Measurements from ENCODE around the gene KDM7A. TPM values are rescaled to one million over a fixed set of nuclear protein-coding genes. Genes with fewer than 3 reads are reported as not detected.

KDM7A gene
- total RNA-seq, 1 experiment from 2014 or later, result 7.1 TPM

GRCh38 chr7:140155428-140155827 is 21.4 kb downstream of the KDM7A start:
- H3K27me3 ChIP-seq (ENCODE audit: control insufficient read depth, insufficient read depth, low read length), result no peaks in the 10 kb centered on the region
- no peaks in the 10 kb centered on the region for H3K36me3 ChIP-seq (replicated peaks; ENCODE audit: control insufficient read depth, insufficient read depth, low read length)
- no peak for DNase-seq
- H3K4me3 ChIP-seq (ENCODE audit: insufficient read depth, low read depth, low read length), result no peak overlapping the region

DNA sequence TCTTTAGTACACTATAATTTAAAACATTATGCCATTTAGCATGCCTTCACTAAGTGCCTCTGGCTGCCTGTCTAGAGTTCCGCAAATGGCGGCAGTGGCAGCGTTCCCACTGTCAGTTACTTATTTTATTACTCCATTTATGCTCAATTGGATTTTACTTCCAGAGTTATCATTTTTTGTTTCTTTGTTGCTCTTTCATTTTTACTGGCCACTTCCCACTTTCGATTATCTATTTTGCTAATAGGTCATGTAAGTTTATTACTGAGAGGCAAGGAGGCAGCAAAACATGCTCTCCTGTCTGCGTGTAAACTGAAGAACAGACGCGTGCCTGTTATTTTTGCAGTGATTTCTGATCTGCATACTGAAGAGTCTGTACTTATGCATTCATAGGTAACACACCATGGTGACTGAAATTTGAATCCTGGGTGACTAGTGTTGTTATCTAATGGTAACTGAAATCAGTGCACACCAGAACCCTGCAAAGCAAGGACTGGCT is 23.1 kb downstream of the KDM7A start:
- Histone ChIP-seq H3K27me3 (ENCODE audit: control insufficient read depth, insufficient read depth, low read length) (no peaks in the 10 kb centered on the region), H3K36me3 (replicated peaks; ENCODE audit: control insufficient read depth, insufficient read depth, low read length) (no peaks in the 10 kb centered on the region), H3K4me3 (ENCODE audit: insufficient read depth, low read depth, low read length) (no peak overlapping the region)
- DNase-seq, result no peak

- no peaks in the 10 kb centered on the region for H3K27me3 ChIP-seq (ENCODE audit: control insufficient read depth, insufficient read depth, low read length)
- no peak overlapping the region for H3K4me3 ChIP-seq (ENCODE audit: insufficient read depth, low read depth, low read length)
- DNase-seq, result no peak
- H3K36me3 ChIP-seq (replicated peaks; ENCODE audit: control insufficient read depth, insufficient read depth, low read length), result no peaks in the 10 kb centered on the region
These were observed 30.2 kb downstream of the KDM7A start for GRCh38 chr7:140146574-140146973.

- H3K4me3 ChIP-seq (ENCODE audit: insufficient read depth, low read depth, low read length), result no peak overlapping the region
- H3K27me3 ChIP-seq (ENCODE audit: control insufficient read depth, insufficient read depth, low read length), result no peaks in the 10 kb centered on the region
- H3K36me3 ChIP-seq (replicated peaks; ENCODE audit: control insufficient read depth, insufficient read depth, low read length), result no peaks in the 10 kb centered on the region
- DNase-seq, result no peak
These were observed 31.1 kb downstream of the KDM7A start for GRCh38 chr7:140145709-140146108.

- H3K27me3 ChIP-seq (ENCODE audit: control insufficient read depth, insufficient read depth, low read length), result no peaks in the 10 kb centered on the region
- no peaks in the 10 kb centered on the region for H3K36me3 ChIP-seq (replicated peaks; ENCODE audit: control insufficient read depth, insufficient read depth, low read length)
- no peak for DNase-seq
- no peak overlapping the region for H3K4me3 ChIP-seq (ENCODE audit: insufficient read depth, low read depth, low read length)
These were observed 32.0 kb downstream of the KDM7A start for GRCh38 chr7:140144821-140145220.

DNA sequence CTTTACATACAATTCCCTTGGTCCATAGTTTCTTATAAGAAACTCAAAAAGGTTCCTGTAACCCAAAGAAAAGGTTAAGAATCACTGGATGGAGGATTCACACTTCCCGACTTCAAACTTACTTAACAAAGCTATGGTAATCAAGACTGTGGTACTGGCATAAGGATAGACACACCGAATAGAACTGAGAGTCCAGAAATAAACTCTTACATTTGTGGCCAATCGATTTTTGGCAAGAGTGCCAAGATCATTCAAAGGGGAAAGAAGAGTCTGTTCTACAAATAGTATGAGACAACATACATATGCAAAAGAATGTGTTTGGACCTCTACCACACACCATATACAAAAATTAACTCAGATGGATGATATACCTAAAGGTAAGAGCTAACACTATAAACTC is 32.8 kb downstream of the KDM7A start:
- Histone ChIP-seq H3K36me3 (replicated peaks; ENCODE audit: control insufficient read depth, insufficient read depth, low read length) (no peaks in the 10 kb centered on the region), H3K4me3 (ENCODE audit: insufficient read depth, low read depth, low read length) (no peak overlapping the region), H3K27me3 (ENCODE audit: control insufficient read depth, insufficient read depth, low read length) (no peaks in the 10 kb centered on the region)
- no peak for DNase-seq

DNA sequence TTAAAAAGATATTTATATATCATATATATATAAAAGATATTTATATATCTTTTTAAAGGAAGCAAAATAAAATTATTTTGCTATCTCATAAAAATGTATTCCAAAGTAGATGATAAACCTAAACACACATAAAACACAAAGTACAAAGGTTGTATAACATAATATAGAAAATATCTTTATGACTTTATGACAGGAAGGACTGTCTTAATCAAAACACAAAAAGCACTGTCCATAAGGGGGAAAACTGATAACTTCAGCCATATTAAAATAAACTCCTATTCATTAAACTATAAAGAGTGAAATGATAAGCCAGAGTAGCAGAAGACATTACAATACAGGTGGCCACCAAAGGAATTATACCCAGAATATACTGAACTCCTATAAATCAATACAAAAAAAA is 34.8 kb downstream of the KDM7A start:
- H3K36me3 ChIP-seq (replicated peaks; ENCODE audit: control insufficient read depth, insufficient read depth, low read length), result no peaks in the 10 kb centered on the region
- no peak for DNase-seq
- H3K27me3 ChIP-seq (ENCODE audit: control insufficient read depth, insufficient read depth, low read length), result no peaks in the 10 kb centered on the region
- H3K4me3 ChIP-seq (ENCODE audit: insufficient read depth, low read depth, low read length), result no peak overlapping the region

GRCh38 chr7:140141256-140141655 is 35.5 kb downstream of the KDM7A start:
- Histone ChIP-seq H3K27me3 (ENCODE audit: control insufficient read depth, insufficient read depth, low read length) (no peaks in the 10 kb centered on the region), H3K4me3 (ENCODE audit: insufficient read depth, low read depth, low read length) (no peak overlapping the region), H3K36me3 (replicated peaks; ENCODE audit: control insufficient read depth, insufficient read depth, low read length) (no peaks in the 10 kb centered on the region)
- DNase-seq, result no peak

DNA sequence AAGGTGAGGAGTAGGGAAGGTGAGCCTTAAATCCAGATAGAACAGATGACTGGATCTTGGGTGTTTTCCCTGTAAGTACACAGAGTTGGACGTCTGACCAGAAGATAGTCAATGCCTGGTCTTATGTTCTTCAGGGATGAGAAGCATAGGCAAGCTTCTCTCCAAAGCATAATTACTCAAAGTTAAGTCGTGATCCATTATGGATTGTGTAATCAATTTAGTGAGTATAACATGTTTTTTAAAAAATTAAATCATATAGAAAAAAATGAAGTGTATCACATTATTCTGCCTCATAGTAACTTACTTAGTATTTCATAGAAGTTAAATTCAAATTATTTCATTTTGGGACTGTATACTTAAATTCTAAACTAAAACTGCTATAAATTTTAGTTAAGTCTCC is 39.7 kb downstream of the KDM7A start:
- no peak for DNase-seq
- Histone ChIP-seq H3K36me3 (replicated peaks; ENCODE audit: control insufficient read depth, insufficient read depth, low read length) (no peaks in the 10 kb centered on the region), H3K27me3 (ENCODE audit: control insufficient read depth, insufficient read depth, low read length) (no peaks in the 10 kb centered on the region), H3K4me3 (ENCODE audit: insufficient read depth, low read depth, low read length) (no peak overlapping the region)

GRCh38 chr7:140136073-140136472 is 40.7 kb downstream of the KDM7A start:
- Histone ChIP-seq H3K36me3 (replicated peaks; ENCODE audit: control insufficient read depth, insufficient read depth, low read length) (no peaks in the 10 kb centered on the region), H3K4me3 (ENCODE audit: insufficient read depth, low read depth, low read length) (no peak overlapping the region), H3K27me3 (ENCODE audit: control insufficient read depth, insufficient read depth, low read length) (no peaks in the 10 kb centered on the region)
- no peak for DNase-seq

DNA sequence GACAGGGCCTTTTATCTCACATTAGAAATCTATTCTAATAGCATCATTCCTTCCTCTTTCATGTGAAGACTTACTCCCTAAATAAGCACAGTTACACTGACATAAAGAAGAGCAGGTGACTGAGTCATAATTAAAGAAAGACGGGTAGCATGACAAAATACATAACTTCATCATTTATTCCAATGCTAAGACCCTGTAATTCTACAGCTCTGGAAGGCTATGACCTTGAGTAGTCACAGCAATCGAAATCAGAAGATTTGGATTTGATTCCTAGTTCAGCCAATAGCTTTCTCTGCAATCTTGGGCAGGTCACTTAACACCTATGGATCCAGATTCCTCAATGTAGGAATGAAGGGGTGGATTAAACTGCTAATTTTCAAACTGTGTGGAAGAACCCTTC is 42.7 kb downstream of the KDM7A start:
- no peak for DNase-seq

DNA sequence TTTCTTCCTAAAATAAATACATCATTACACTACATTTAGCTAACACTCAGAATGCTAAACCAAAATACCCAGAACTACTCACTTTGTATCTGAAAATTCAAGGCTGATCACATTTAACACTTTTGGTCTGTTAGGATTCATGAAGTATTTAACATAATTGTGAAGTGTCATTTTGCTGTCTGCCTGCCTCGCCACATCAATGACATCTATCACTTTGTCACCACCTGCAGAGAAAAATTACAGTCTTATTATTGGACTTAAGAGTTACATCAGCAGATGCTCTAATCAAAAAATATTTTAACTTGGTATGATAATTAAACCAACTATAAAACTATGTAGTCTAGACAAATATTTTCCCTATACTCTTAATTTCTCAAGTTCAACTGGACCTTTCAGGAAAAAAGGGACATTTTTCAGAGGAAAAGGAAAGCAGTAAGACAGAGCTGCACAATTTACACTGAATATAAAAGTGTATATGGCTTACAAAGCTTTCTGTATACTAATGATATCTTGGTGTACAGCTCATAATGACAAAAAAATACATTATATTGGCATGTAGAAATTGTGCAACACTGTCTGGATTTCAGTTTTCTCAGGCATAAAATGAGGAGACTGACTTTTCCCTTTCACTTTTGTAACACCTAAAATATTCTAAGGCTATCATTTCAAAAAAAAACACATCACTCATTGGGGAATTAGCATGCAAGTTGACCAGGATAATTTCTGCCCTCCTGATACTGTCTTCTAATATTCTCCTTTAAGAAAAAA is 49.2 kb downstream of the KDM7A start:
- H3K36me3 ChIP-seq (replicated peaks; ENCODE audit: control insufficient read depth, insufficient read depth, low read length), result no peaks in the 10 kb centered on the region; the same call in 1 of the 2 replicates
- no peaks in the 10 kb centered on the region for H3K27me3 ChIP-seq (ENCODE audit: control insufficient read depth, insufficient read depth, low read length)
- no peak for DNase-seq
- no peak overlapping the region for H3K4me3 ChIP-seq (ENCODE audit: insufficient read depth, low read depth, low read length)

More for the DNA sequence above, 42.7 kb downstream of the KDM7A start:
- Histone ChIP-seq H3K27me3 (ENCODE audit: control insufficient read depth, insufficient read depth, low read length) (no peaks in the 10 kb centered on the region), H3K36me3 (replicated peaks; ENCODE audit: control insufficient read depth, insufficient read depth, low read length) (no peaks in the 10 kb centered on the region), H3K4me3 (ENCODE audit: insufficient read depth, low read depth, low read length) (no peak overlapping the region)

DNA sequence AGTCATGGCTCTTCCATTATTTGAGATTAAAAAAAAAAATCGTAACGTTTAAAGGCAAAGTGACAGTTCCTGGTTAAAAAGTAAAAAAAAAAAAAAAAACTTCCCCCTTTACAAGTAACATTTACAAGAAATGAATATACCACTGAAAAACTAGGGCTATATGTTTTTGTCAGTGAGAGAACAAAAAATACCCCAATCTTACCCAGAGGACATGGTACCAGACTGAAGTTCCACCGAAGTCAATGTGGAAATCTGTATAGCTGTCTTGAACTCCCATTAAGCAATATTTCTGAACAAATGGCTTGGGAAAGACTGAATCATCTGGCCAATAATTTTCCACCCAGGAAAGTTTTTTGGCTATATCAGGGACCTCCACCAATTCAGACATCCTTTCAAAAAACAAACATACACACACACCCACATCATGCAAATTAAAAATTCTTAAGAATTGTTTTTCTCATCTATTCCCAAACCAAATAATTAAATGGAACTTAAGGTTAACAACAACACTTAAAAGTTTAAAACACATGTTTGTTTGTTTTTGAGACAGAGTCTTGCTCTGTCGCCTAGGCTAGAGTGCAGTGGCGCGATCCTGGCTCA is 50.2 kb downstream of the KDM7A start:
- Histone ChIP-seq H3K4me3 (ENCODE audit: insufficient read depth, low read depth, low read length) (no peak overlapping the region), H3K27me3 (ENCODE audit: control insufficient read depth, insufficient read depth, low read length) (no peaks in the 10 kb centered on the region), H3K36me3 (replicated peaks; ENCODE audit: control insufficient read depth, insufficient read depth, low read length) (no peaks in the 10 kb centered on the region; the same call in 1 of the 2 replicates)
- DNase-seq, result no peak

DNA sequence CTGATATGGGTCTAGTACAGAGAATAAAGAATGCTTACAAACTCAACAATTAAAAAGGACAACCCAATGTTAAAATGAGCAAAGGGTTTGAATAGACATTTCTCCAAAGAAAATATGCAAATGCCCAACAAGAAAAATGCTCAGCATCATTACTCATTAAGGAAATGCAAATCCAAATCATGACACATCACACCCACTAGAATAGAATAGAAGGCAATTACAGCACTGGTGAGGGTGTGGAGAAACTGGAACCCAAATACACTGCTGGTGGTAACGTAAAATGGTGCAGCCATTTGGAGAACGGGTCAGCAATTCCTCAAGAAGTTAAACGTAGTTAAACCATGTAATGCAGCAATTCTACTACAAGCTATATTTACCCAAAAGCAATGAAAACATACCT is 53.8 kb downstream of the KDM7A start:
- H3K36me3 ChIP-seq (replicated peaks; ENCODE audit: control insufficient read depth, insufficient read depth, low read length), result no peaks in the 10 kb centered on the region; the same call in 1 of the 2 replicates
- no peak for DNase-seq
- no peak overlapping the region for H3K4me3 ChIP-seq (ENCODE audit: insufficient read depth, low read depth, low read length)
- no peaks in the 10 kb centered on the region for H3K27me3 ChIP-seq (ENCODE audit: control insufficient read depth, insufficient read depth, low read length)

GRCh38 chr7:140121326-140121725 is 55.5 kb downstream of the KDM7A start:
- Histone ChIP-seq H3K4me3 (ENCODE audit: insufficient read depth, low read depth, low read length) (no peak overlapping the region), H3K36me3 (replicated peaks; ENCODE audit: control insufficient read depth, insufficient read depth, low read length) (peaks cover 1% of the 10 kb centered on the region), H3K27me3 (ENCODE audit: control insufficient read depth, insufficient read depth, low read length) (no peaks in the 10 kb centered on the region)
- no peak for DNase-seq

Measured in H7 (cell line).